CD4-positive, alpha-beta memory T cell (primary cell): ENCODE results near the gene TMEM150B. TPM values are rescaled to one million over a fixed set of nuclear protein-coding genes. Genes with fewer than 3 reads are reported as not detected.

ENCODE experiments used
- CTCF ChIA-PET: fragments of 350-600 bp; sonication (Branson Sonifier 250); formaldehyde crosslinking; loops from one replicate; lab custom pipeline; 2021; ENCODE audit warnings: inconsistent platforms; ENCODE audit not compliant: partially characterized antibody; lab: Charles Lee
- POLR2A ChIA-PET: fragments of 350-600 bp; sonication (Branson Sonifier 250); formaldehyde crosslinking; loops from one replicate; lab custom pipeline; 2021; ENCODE audit not compliant: partially characterized antibody; lab: Charles Lee
- DNase-seq, 5 donors: peaks; one replicate each; pipeline versions ENCODE4 v3.0.0 to v3.0.0-alpha.2; 2020 to 2022; ENCODE audit warnings: mixed read lengths in 1 of 5
- H3K27ac ChIP-seq: one replicate; pipeline ENCODE4 v1.7.0; 2013; ENCODE audit warnings: low read depth, low read length
- H3K27me3 ChIP-seq: 2 replicates; pipeline ENCODE4 v1.7.0; 2013; ENCODE audit warnings: mild to moderate bottlenecking, low read length, moderate library complexity; ENCODE audit not compliant: insufficient read depth
- H3K36me3 ChIP-seq: 2 replicates; pipeline ENCODE4 v1.7.0; 2013; ENCODE audit warnings: mild to moderate bottlenecking, low read length, moderate library complexity; ENCODE audit not compliant: insufficient read depth
- H3K4me1 ChIP-seq: 2 replicates; pipeline ENCODE4 v1.7.0; 2013; ENCODE audit warnings: mild to moderate bottlenecking, low read length, moderate library complexity; ENCODE audit not compliant: insufficient read depth
- H3K4me3 ChIP-seq, 2 donors: one replicate each; pipeline ENCODE4 v1.7.0; 2013; ENCODE audit warnings: low read length in 2 of 2, mild to moderate bottlenecking in 1 of 2
- H3K9me3 ChIP-seq, 2 donors: one replicate each; pipeline ENCODE4 v1.7.0; 2013; ENCODE audit warnings: low read length in 2 of 2, control low read depth in 1 of 2; ENCODE audit not compliant: control insufficient read depth in 1 of 2
- H3K27ac Mint-ChIP-seq, 7 donors: one replicate each; pipeline ENCODE4 v1.8.0; 2020 to 2021; ENCODE audit warnings: mixed read lengths in 7 of 7, mild to moderate bottlenecking in 6 of 7, inconsistent platforms in 3 of 7, moderate library complexity in 3 of 7
- H3K27me3 Mint-ChIP-seq, 2 donors: one replicate each; pipeline ENCODE4 v1.8.0; 2020 to 2021; ENCODE audit warnings: mixed read lengths in 2 of 2
- H3K36me3 Mint-ChIP-seq, 2 donors: one replicate each; pipeline ENCODE4 v1.8.0; 2020 to 2021; ENCODE audit warnings: mixed read lengths in 2 of 2, inconsistent platforms in 1 of 2, mild to moderate bottlenecking in 1 of 2
- H3K4me1 Mint-ChIP-seq, 4 donors: one replicate each; pipeline ENCODE4 v1.8.0; 2020 to 2021; ENCODE audit warnings: mixed read lengths in 4 of 4, mild to moderate bottlenecking in 1 of 4
- H3K4me3 Mint-ChIP-seq, 8 donors: one replicate each; pipeline ENCODE4 v1.8.0; 2020 to 2021; ENCODE audit warnings: mixed read lengths in 8 of 8, mild to moderate bottlenecking in 7 of 8, moderate library complexity in 6 of 8, inconsistent platforms in 3 of 8
- H3K9me3 Mint-ChIP-seq, 8 donors: one replicate each; pipeline ENCODE4 v1.8.0; 2020 to 2021; ENCODE audit warnings: mixed read lengths in 8 of 8, mild to moderate bottlenecking in 5 of 8, inconsistent platforms in 3 of 8, moderate library complexity in 1 of 8
- intact Hi-C: fragments of 100-400 bp; cut with micrococcal nuclease; formaldehyde crosslinking; loops from one replicate; pipeline ENCODE4 v1.15.1; 2023
- polyA plus RNA-seq, 2 donors: library from polyadenylated mRNA; unstranded; fragments of 300-500 nt; fragmentation: Illumina TruSeq; gene quantifications; one replicate each; pipeline ENCODE4 v1.2.3, GENCODE V29; 2021
- total RNA-seq, 2 experiments: library from RNA; stranded (reverse); gene quantifications; one replicate each; pipeline ENCODE4 v1.2.3, GENCODE V29; 2021

The TMEM150B gene
- total and polyA plus RNA-seq, 4 experiments from 2014 or later = 0.87 to 1.3 TPM; not detected in 2

- Histone ChIP-seq H3K4me3 (no peak overlapping the region), H3K9me3 (no peaks in the 10 kb centered on the region), H3K4me1 (peaks cover 6% of the 10 kb centered on the region), H3K27me3 (no peaks in the 10 kb centered on the region), H3K36me3 (no peaks in the 10 kb centered on the region), H3K27ac (no peak overlapping the region)
- ChIA-PET CTCF (no interaction called here), POLR2A (interaction anchor here (1.0 kb wide), 1 partner anchor 15 kb away, joined by 3 read pairs; no protein-coding TSS in a partner anchor)
- intact Hi-C loops = no loop called here
- no peak overlapping the region for H3K27ac Mint-ChIP-seq
- no peak for DNase-seq
- H3K27me3 Mint-ChIP-seq = no peaks in the 10 kb centered on the region
- H3K4me3 Mint-ChIP-seq = no peak overlapping the region
- no peaks in the 10 kb centered on the region for H3K36me3 Mint-ChIP-seq
- H3K4me1 Mint-ChIP-seq = peaks cover 4 to 11% (median 8%) of the 10 kb centered on the region in 4 donors
- H3K9me3 Mint-ChIP-seq = no peaks in the 10 kb centered on the region
These were observed 35.9 kb downstream of the TMEM150B start for GRCh38 chr19:55289117-55289796.

- Mint-ChIP-seq H3K4me1 (peaks cover 11 to 23% (median 16%) of the 10 kb centered on the region in 4 donors), H3K9me3 (no peaks in the 10 kb centered on the region), H3K27me3 (no peaks in the 10 kb centered on the region), H3K36me3 (no peaks in the 10 kb centered on the region), H3K4me3 (no peak overlapping the region), H3K27ac (no peak overlapping the region)
- no peaks in the 10 kb centered on the region for H3K27me3 ChIP-seq
- H3K4me1 ChIP-seq = peaks cover 13% of the 10 kb centered on the region
- H3K27ac ChIP-seq = no peak overlapping the region
- CTCF ChIA-PET = interaction anchor here (1.2 kb wide), 1 partner anchor 14 kb away, joined by 3 read pairs; no protein-coding TSS in a partner anchor
- POLR2A ChIA-PET = interaction anchor here (0.7 to 1.5 kb wide), 2 partner anchors 33 to 117 kb away, joined by 3 to 4 read pairs; no protein-coding TSS in a partner anchor
- intact Hi-C loops = no loop called here
- no peaks in the 10 kb centered on the region for H3K36me3 ChIP-seq
- no peak for DNase-seq
- no peaks in the 10 kb centered on the region for H3K9me3 ChIP-seq
- no peak overlapping the region for H3K4me3 ChIP-seq
These were observed 37.6 kb downstream of the TMEM150B start for GRCh38 chr19:55287361-55288079.

GRCh38 chr19:55285229-55285890 is 39.8 kb downstream of the TMEM150B start:
- Mint-ChIP-seq H3K36me3 (no peaks in the 10 kb centered on the region), H3K9me3 (no peaks in the 10 kb centered on the region), H3K27ac (peak overlapping the region in 3 of 7 donors; percentile 47 to 84 (median 60)), H3K27me3 (no peaks in the 10 kb centered on the region), H3K4me1 (peaks cover 12 to 32% (median 19%) of the 10 kb centered on the region in 4 donors), H3K4me3 (peak overlapping the region in 5 of 8 donors; percentile 4 to 38 (median 15))
- H3K4me3 ChIP-seq = no peak overlapping the region
- CTCF ChIA-PET = no interaction called here
- H3K9me3 ChIP-seq = no peaks in the 10 kb centered on the region
- H3K27ac ChIP-seq = no peak overlapping the region
- H3K27me3 ChIP-seq = no peaks in the 10 kb centered on the region
- POLR2A ChIA-PET = no interaction called here
- DNase-seq = no peak
- intact Hi-C loops = no loop called here
- no peaks in the 10 kb centered on the region for H3K36me3 ChIP-seq
- H3K4me1 ChIP-seq = peaks cover 13% of the 10 kb centered on the region

DNA sequence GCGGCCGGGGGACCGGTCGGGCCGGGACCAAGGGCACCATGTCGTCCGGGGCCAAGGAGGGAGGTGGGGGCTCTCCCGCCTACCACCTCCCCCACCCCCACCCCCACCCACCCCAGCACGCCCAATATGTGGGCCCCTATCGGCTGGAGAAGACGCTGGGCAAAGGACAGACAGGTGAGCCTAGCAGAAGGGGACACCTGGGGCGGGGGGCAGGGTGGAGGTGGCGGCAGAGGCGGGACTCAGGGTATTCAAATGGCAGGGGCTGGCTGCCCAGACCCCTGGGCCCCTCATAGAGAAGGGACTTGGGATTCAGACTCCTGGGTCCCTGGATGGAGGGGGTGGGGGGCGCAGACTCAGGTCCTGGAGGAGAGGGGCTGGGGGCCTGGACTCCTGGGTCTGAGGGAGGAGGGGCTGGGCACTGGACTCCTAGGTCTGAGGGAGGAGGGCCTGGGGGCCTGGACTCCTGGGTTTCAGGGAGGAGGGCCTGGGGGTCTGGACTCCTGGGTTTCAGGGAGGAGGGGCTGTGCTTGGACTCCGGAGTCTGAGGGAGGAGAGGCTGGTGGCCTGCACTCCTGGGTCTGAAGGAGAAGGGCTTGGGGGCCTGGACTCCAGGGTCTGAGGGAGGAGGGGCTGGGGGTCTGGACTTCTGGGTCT is 40.6 kb downstream of the TMEM150B start:
- ChIA-PET CTCF (no interaction called here), POLR2A (interaction anchor here (1.4 to 8.1 kb wide), 2 partner anchors 27 to 123 kb away, joined by 3 to 199 read pairs; partner anchors contain the start of genes PPP6R1 and UBE2S)
- H3K36me3 ChIP-seq = no peaks in the 10 kb centered on the region
- Mint-ChIP-seq H3K27me3 (no peaks in the 10 kb centered on the region), H3K36me3 (peaks cover 0 to 6% of the 10 kb centered on the region in 2 donors), H3K27ac (peak overlapping the region in 3 of 7 donors; percentile 19 to 84 (median 56)), H3K4me3 (peak overlapping the region in 5 of 8 donors; percentile 4 to 38 (median 15)), H3K9me3 (no peaks in the 10 kb centered on the region), H3K4me1 (peaks cover 19 to 40% (median 25%) of the 10 kb centered on the region in 4 donors)
- H3K27me3 ChIP-seq = no peaks in the 10 kb centered on the region
- peaks cover 15% of the 10 kb centered on the region for H3K4me1 ChIP-seq
- no peaks in the 10 kb centered on the region for H3K9me3 ChIP-seq
- no peak for DNase-seq
- intact Hi-C loops = no loop called here
- no peak overlapping the region for H3K4me3 ChIP-seq
- no peak overlapping the region for H3K27ac ChIP-seq

- CTCF ChIA-PET = no interaction called here
- Histone ChIP-seq H3K4me3 (no peak within 1 kb of the TSS), H3K4me1 (peaks cover 22% of the 10 kb centered on the region), H3K27me3 (no peaks in the 10 kb centered on the region), H3K27ac (no peak within 1 kb of the TSS), H3K36me3 (no peaks in the 10 kb centered on the region), H3K9me3 (no peaks in the 10 kb centered on the region)
- Mint-ChIP-seq H3K36me3 (peaks cover 0 to 6% of the 10 kb centered on the region in 2 donors), H3K4me1 (peaks cover 20 to 47% (median 27%) of the 10 kb centered on the region in 4 donors), H3K4me3 (peak within 1 kb of the TSS in 7 of 8 donors; percentile 43 to 79 (median 62)), H3K27ac (peak within 1 kb of the TSS in 6 of 7 donors; percentile 72 to 95 (median 82)), H3K27me3 (no peaks in the 10 kb centered on the region), H3K9me3 (no peaks in the 10 kb centered on the region)
- peak; percentile 22 to 63 (median 35) for DNase-seq
- POLR2A ChIA-PET = interaction anchor here (0.8 to 8.1 kb wide), 3 partner anchors 26 to 124 kb away, joined by 3 to 199 read pairs (median 3); partner anchors contain the start of genes KMT5C, PPP6R1 and UBE2S
- intact Hi-C loops = no loop called here
These were observed 41.4 kb downstream of the TMEM150B start, which contains the start of gene BRSK1 for GRCh38 chr19:55283548-55284377. Gene BRSK1, plus strand, starts transcription at chr19:55283997. Its CDS starts 446 bp downstream, at chr19:55284443.
